Measurements from ENCODE around the gene PTGFRN. TPM values are rescaled to one million over a fixed set of nuclear protein-coding genes. Genes with fewer than 3 reads are reported as not detected.

PTGFRN gene
- total and polyA plus RNA-seq, 2 of the 13 experiments (the other 11 are each of a cell fraction or from before 2014, with no cell fraction given) = 3.3 to 11.3 TPM

DNA sequence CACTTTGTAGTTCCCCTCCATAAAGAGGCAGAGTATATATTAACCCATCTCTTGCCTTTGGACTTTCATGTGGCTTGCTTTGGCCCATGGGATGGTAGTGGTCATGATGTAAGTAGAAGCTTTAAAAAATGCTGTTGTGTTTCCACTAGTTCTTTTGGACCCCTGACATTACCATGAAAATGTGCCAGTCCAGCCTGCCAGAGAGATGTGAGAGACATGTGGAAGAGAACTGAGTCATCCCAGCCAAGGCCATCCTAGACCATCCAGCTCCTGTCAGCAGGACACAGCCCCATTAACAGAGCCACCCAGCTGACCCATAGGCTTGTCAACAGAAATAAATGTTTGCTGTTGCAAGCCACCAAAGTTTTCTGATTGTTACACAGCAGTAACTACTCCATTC, 87.9 kb downstream of the PTGFRN start:
- FAIRE-seq (no peak), DNase-seq (ENCODE audit: low spot score) (no peak), ATAC-seq (no peak; the same call in 2 of the 3 replicates)
- H3K9ac ChIP-seq (ENCODE audit: insufficient read depth, low read depth, low read length) = no peak overlapping the region
- in situ Hi-C loops (cut with HindIII; ENCODE audit: extremely low pct_ligation_motif_present, low pct_unique_long_range_greater_than_20kb) (no loop called here), intact Hi-C loops (cut with micrococcal nuclease; ENCODE audit: unreplicated experiment) (no loop called here)
- no TSS peak for BruUV-seq (replicated peaks)
- POLR2A ChIA-PET = no interaction called here
- H3K4me3 ChIP-seq (replicated peaks in 1 of 3; ENCODE audit: insufficient read depth in 1 of 3, low read depth in 2 of 3, low read length in 3 of 3) = no peak overlapping the region
- H3K4me1 ChIP-seq (ENCODE audit: insufficient read depth, low read length) = no peaks in the 10 kb centered on the region
- H3K9me3 ChIP-seq (ENCODE audit: low read length) = no peaks in the 10 kb centered on the region
- no peaks in the 10 kb centered on the region for H3K79me2 ChIP-seq (ENCODE audit: insufficient read depth, low read length)
- CTCF ChIA-PET (ENCODE audit: low intra/inter-chr PET ratio, low total read pairs) = no interaction called here
- no peak overlapping the region for H3K27ac ChIP-seq (ENCODE audit: extremely low read length, insufficient read depth, low read length)
- H3K27me3 ChIP-seq (ENCODE audit: control insufficient read depth in 1 of 2, insufficient read depth in 2 of 2, low read length in 2 of 2) = no peaks in the 10 kb centered on the region
- no peak overlapping the region for H2AFZ ChIP-seq (ENCODE audit: low read length)
- H3K36me3 ChIP-seq (replicated peaks in 1 of 2; ENCODE audit: control insufficient read depth in 1 of 2, insufficient read depth in 2 of 2, low read length in 2 of 2) = no peaks in the 10 kb centered on the region
- TF ChIP-seq GATA4 (IDR thresholded peaks at IDR 0.05; ENCODE audit: borderline replicate concordance, low read depth) = no peak
- no peak for TF ChIP-seq HOXA3 (CRISPR knock-in tag; IDR thresholded peaks at IDR 0.05)
- no peak for TF ChIP-seq ZNF224 (CRISPR knock-in tag; IDR thresholded peaks at IDR 0.05)
- no peak for TF ChIP-seq SALL2 (CRISPR knock-in tag; IDR thresholded peaks at IDR 0.05)
- TF ChIP-seq ZNF354B (CRISPR knock-in tag; IDR thresholded peaks at IDR 0.05) = no peak
- no peak for TF ChIP-seq ZNF101 (CRISPR knock-in tag; IDR thresholded peaks at IDR 0.05; ENCODE audit: borderline replicate concordance, low read depth)
- TF ChIP-seq RBAK (CRISPR knock-in tag; IDR thresholded peaks at IDR 0.05) = no peak
- no peak for TF ChIP-seq ZNF609 (CRISPR knock-in tag; IDR thresholded peaks at IDR 0.05; ENCODE audit: borderline replicate concordance)
- TF ChIP-seq IRF2 (CRISPR knock-in tag; IDR thresholded peaks at IDR 0.05) = no peak
- TF ChIP-seq, protein P1, sequence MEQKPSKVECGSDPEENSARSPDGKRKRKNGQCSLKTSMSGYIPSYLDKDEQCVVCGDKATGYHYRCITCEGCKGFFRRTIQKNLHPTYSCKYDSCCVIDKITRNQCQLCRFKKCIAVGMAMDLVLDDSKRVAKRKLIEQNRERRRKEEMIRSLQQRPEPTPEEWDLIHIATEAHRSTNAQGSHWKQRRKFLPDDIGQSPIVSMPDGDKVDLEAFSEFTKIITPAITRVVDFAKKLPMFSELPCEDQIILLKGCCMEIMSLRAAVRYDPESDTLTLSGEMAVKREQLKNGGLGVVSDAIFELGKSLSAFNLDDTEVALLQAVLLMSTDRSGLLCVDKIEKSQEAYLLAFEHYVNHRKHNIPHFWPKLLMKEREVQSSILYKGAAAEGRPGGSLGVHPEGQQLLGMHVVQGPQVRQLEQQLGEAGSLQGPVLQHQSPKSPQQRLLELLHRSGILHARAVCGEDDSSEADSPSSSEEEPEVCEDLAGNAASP (CRISPR knock-in tag; IDR thresholded peaks at IDR 0.05; ENCODE audit: borderline replicate concordance) = no peak
- TF ChIP-seq TIGD3 (CRISPR knock-in tag; IDR thresholded peaks at IDR 0.05; ENCODE audit: borderline replicate concordance) = no peak
- TF ChIP-seq AFF4 (CRISPR knock-in tag; IDR thresholded peaks at IDR 0.05) = no peak
- no peak for TF ChIP-seq IKZF4 (CRISPR knock-in tag; IDR thresholded peaks at IDR 0.05; ENCODE audit: borderline replicate concordance, low read depth, not compliant biosample characterization)
- H3K4me2 ChIP-seq (ENCODE audit: low read depth, low read length) = no peak overlapping the region
- H4K20me1 ChIP-seq (ENCODE audit: insufficient read depth, low read length) = no peaks in the 10 kb centered on the region

Data from HepG2 (cell line).